Renal pelvis (tissue), 4 donors: ENCODE measurements around the gene PTPRB. TPM values are rescaled to one million over a fixed set of nuclear protein-coding genes. Genes with fewer than 3 reads are reported as not detected.
"Not testable (repeated sequence)": the region's sequence is repeated elsewhere in the genome, so short reads cannot be mapped to it uniquely, and the experiment has no call there.

Experiments
- DNase-seq: peaks from one replicate; pipeline ENCODE4 v3.0.0-alpha.2; 2013
- polyA plus RNA-seq, 3 donors: library from polyadenylated mRNA; unstranded; fragments of 120-200 nt; gene quantifications; one replicate each; pipeline ENCODE4 v1.2.1, GENCODE V29; 2013; ENCODE audit not compliant: insufficient read length in 3 of 3

The PTPRB gene
- polyA plus RNA-seq, 3 donors, result 18.1 to 19.5 (median 18.5) TPM

DNA sequence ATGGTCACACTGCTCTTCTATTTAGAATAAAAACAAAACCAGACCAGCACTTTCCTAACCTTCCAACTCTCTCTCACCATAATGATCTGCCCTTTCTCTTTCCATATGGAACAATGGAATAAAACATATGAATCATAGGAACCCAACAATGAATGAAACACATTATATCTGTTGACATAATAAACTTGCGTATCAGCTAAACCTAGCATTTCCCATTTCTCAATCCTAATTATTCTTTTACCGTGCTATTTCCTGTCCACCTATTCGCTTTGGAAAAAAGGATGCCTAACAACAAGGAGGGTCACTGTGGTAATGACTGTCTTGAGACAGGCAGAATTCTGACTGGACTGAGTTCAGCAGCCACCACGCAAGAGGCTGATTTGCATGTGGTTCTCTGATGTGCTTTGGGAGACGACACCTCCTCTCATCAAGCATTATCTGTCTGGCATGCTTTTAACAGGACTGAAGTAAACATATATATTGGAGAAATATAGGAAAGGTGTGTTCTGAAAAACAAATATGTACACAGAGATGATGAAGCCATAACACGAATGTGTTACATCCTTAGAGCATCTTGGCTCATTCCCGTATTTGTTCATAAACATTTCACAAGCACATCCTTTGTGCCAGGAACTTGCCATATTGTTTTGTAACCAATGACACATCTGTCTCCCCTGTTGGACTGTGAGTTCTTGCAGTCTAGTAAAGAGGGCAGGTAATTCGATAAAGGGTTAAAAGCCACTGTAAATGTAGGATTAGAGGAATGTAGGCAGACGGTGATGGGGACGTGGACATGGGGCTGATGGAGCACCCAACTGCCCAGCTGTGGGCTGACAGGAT is 87.7 kb downstream of the PTPRB start:
- no peak for DNase-seq

DNA sequence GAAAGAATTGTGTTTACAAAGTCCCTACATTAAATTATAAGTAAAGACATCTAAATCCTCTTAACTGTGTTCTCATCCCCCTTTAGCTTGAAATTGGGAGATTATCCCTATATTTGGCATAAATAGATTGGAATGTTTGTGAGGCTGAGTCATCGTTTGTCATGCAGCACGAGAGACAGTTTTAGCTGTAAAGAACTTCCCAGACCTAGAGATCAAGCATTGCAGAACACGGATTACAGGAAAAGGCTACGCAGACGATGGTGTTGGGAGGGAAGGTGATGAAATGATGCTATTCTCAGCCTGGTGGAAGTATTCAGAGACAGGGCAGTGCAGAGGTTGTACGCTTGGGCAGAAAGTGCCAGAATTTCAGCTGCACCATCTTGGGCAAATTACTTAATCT is 93.8 kb downstream of the PTPRB start:
- no peak for DNase-seq

DNA sequence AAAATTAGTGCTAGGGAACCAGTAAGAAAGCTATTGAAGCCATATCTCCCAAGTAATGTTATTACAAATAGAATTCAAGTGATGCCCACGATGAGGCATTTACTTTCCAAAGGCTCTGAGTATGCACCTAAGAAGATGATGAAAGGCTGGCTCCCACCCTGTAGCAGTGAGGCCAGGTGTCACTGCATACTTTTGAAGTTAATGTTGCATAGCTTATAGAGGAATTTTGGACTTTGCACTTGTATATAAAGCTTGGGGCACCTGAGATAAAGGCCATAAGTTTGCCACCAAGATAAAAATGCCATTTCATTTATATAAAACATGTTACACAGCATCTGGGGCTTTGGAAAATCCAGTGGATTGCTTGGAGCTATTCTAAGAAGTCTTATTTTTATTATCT is 96.2 kb downstream of the PTPRB start:
- no peak for DNase-seq

DNA sequence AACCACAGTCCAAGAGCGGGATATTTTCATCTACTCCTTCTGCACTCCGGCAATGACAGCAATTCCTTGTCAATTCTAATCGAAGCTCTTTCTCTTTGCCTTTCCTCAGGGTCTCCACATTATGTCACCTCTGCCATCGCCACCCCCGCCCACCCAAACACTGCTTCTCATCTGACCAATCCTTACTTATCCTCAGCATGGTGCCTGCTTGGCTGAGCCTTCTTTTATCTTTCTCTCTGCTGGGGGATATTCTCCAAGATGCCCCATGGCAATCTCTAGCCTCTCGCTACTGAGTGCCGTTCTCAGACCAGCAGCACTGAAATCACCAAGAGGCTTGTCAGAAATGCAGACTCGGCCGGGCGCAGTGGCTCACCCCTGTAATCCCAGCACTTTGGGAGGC is 100.6 kb downstream of the PTPRB start:
- no peak for DNase-seq

DNA sequence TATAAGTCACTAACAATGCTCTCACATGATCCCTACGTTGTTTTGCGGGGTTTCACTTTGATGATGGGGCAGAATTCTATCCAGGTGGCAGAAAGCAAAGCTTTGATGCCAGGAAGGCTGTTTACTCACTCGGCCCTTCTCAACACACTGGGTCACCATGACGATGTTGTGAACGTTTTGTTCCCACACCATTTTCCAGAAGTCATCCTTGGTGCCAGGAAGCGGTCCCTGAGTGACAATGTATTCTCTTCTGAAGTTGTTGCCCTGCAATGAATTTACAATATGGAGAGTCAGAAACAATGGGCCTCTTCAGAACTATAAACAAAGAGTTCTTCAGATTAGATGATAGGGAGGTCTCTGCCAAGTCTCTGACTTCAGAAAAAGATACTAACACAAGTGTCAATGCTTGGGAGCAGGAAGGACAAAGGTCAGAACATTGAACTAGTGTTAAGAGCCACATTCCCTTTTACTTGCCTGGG is 101.3 kb downstream of the PTPRB start:
- DNase-seq, result no peak

DNA sequence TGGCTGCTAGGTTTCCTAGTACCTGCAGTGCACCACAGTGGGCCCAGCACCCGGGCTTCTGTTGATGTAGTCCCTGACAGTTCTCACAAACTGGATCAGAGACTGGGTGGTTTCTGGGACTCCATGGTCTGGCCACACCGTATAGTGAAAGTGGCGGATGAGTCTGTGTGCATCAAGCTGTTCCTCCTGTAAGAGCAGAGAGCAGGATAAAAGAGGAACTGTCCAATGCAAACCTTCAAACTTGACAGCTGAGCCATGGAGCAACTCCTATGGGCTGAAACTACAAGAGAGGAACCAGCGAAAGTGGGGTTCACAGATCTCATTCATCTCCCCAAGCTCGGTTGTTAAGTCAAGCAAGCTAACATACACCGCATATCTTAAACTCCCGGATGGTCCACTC is 102.8 kb downstream of the PTPRB start:
- no peak for DNase-seq

DNA sequence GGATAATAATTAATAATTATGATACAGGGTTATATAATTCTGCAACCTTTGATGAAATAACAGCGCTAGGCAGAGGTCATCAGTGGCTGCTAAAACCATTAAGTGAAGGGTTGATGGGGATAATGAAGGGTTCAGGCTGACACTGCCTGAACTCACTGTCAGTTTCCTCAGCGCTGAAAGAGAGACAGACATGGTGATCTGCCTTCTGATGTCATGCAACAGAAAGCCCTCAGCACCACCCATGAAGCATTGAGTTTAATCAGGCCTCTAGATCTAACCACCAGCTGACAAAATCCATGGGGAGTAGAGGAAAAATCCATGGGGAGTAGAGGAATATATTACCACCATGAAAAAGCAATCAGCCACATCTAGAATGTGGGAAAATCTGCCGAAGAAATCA is 107.6 kb downstream of the PTPRB start:
- no peak for DNase-seq

DNA sequence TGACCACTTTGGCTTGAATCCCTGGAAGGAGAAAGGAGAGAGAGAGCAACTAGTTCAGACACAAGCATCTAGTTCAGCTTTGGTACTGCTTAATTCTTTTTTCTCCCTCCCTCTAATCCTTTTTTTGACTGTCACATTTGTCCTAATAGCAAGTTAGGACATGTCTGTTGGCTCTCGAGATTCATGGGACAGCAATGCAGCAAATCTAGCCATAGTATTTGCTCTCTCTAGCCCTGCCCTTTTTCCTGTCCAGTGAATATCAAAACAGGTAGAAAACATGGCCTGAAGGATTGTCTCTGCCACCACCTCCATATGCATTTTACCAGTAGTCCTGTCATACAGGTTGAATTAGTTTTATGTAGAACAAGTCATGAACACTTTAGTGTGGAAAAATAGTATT is 116.4 kb downstream of the PTPRB start:
- DNase-seq, result no peak

DNA sequence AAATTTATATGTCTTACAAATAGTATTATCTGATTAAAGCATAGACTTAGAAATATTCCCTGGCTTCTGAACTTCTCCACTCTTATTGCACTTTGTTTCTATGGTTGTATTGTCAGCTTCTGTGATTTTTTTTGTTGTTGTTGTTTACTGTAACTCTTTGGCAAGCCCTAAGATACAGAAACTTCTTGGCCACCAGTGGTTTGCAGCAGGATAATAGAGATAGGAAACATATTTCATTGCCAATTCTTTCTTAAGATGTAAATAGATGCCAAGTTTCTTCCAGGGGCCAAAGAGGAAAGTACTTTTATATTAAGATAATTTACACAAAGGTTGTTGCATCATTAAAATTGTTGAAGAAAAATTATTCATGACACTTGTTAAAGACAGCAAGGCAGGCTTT is 123.8 kb downstream of the PTPRB start:
- no peak for DNase-seq

DNA sequence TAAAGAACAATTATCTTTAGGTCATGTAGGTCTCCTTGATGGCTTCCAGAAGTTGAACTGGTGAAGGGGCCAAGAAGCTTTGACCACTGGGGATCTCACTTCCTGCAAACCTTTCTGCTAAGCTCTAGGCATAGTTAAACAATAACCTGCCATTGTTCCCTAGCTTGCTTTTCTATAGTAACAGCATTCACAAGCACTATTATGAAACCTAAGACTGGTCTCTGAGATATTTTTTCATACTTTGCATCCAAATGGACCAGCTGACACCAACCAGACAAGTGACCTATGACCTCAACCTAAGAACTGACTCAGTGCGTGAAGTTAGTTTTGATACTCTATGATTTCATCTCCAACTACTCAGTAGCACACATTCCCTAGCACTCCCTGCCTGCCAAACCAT is 129.1 kb downstream of the PTPRB start:
- DNase-seq, result no peak

DNA sequence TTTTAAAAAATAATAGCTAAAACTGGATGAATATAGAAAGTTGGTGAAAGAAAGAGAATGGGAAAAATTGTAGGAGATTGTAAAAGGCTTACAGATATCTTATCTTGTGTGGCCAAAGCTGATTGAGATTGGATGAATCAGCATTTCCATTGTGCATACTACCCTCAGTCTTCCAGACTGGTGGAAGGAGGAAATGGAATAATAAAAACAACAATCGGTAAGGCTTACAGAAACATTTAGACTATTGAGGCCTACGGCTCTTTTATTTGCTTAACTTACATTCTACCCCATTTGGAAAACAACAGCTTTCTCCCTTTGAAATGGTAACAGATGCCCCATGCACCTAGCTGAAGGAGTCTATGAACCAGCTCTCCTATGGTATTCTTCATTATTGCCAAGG is 129.8 kb downstream of the PTPRB start:
- DNase-seq, result no peak

DNA sequence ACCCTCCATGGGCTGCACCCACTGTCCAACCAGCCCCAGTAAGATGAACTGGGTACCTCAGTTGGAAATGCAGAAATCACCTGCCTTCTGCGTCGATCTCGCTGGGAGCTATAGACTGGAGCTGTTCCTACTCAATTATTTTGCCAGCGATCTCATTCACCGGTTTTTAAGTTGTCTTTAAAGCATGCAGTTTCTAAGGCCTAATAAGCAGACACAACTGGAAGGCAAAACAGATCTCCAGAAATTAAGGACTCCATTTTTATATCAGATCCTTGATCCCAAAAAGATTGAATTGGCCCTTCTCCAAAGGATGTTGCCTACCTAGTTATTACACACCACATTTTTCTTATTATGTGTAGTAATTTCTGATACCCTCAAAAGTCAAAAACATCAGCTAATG is 139.7 kb downstream of the PTPRB start:
- no peak for DNase-seq

DNA sequence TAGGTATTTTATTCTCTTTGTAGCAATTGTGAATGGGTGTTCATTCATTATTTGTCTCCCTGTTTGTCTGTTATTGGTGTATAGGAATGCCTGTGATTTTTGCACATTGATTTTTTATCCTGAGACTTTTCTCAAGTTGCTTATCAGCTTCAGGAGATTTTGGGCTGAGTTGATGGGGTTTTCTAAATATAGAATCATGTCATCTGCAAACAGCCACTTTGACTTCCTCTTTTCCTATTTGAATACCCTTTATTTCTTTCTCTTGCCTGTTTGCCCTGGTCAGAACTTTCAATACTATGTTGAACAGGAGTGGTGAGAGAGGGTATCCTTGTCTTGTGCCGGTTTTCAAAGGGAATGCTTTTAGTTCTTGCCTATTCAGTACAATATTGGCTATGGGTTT is 144.3 kb downstream of the PTPRB start:
- DNase-seq, result not testable (repeated sequence)

DNA sequence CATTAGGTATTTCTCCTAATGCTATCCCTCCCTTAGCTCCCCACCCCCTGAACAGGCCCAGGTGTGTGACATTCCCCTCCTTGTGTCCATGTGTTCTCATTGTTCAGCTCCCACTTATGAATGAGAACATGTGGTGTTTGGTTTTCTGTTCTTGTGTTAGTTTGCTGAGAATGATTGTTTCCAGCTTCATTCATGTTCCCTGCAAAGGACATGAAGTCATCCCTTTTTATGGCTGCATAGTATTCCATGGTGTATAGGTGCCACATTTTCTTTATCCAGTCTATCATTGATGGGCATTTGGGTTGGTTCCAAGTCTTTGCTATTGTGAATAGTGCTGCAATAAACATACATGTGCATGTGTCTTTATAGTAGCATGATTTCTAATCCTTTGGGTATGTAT is 146.3 kb downstream of the PTPRB start:
- DNase-seq, result not testable (repeated sequence)

DNA sequence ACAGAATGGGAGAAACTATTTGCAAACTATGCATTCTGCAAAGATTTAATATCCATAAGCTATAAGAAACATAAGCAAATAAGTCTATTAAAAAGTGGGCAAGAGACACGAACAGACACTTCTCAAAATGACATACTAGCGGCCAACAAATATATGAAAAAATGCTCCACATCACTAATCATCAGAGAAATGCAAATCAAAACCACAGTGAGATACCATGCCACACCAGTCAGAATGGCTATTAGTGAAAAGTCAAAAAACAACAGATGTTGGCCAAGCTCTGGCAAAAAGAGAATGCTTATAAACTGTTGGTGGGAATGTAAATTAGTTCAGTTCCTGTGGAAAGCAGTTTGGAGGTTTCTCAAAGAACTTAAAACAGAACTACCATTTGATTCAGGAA is 149.8 kb downstream of the PTPRB start:
- no peak for DNase-seq

DNA sequence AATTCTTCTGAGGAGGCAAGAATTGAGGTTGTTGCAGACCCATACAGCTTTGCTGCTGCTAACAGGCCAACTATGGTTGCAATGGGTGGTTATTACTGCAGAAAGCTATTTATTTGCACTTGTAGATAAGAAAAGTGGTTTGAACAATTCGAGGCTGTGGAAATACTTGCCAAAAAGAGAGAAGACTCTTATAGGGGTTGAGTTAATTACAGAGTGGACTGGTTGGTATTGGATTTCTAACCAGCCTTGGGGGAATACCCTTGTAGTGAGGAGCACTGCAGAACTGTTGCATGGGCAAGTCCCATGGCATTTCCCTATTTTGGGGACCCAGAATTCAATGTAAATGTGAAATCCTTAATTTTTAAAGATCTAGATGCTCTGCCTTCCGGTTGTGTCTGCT is 150.6 kb downstream of the PTPRB start:
- DNase-seq, result no peak

DNA sequence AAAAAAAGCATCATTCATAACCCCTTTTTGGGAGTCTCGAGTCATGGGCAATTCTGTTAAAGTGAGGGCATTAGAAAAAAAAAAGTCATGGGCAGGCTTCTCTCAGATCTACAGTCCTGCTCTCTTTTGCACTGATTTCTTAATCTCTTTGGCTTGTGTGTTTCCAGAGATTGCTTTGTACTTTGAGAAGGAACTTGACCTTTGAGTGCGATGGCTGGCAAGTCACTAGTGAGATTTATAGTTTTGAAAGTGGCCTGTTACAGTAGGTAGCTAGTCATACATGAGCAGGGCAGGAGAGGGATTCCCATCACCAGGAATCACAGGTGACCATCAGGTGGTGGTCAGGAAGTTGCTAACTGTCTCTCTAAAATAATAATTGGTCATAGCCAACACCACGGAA is 151.5 kb downstream of the PTPRB start:
- no peak for DNase-seq

DNA sequence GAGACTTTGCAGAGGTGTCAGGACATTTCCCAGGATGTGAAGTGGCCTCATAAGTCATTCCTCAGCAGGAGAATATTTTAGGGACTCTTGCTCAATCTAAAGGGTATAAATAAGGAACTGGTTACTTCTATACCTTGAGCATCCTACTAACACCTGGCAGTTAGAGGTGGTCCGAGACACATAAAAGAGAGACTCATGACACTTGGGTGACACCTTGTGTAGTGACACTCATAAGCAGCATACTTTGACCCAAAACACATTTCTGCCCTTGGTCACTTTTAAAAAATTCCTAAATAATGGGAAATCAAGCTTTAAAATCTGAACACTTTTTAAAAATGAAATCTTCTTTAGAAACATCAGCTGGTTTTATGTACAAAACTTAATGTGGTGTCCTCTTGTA is 152.8 kb downstream of the PTPRB start:
- DNase-seq, result no peak

DNA sequence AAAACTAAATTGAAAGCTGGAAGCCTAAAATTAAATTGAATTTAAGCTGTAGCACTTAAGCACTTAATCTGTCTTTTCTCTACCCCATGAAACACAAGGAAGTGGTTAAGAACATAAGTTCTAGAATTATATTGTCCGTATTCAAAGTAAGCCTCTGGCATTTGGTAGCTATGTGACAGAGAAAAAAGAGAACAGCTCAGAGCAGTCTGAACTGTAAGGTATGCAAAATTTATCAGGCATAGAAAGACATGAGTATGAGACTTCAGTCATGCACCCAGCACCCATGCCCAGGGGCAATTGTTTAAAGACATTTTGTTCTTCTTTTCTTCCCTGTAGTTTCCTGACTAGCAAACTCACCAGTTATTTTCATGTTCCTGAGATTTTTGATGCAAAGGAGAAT is 154.5 kb downstream of the PTPRB start:
- no peak for DNase-seq

DNA sequence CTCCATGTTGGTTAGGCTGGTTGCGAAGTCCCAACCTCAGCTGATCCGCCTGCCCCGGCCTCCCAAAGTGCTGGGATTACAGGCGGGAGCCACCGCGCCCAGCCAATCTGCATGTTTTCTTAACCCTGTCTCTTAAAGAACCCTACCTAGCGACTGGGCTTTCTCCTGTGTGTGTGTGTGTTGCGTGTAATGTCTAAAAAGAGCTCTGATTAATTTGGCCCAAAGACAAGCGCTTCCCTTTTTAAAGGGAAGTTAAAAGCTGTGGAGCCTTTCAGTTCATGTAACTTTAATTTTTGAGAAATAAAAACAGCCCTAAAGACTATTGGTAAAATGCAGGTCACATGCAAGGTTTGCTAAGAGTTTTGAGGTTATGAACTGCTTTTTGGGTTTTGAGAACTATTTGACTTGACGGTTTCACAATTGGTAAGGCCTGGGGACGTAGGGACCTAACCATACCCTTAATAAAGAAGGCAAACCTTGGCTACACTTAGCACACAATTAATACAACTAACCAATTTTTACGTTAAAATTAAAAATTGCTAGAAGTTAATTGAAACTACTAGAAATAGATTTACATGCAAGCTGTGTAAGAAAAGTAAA is 167.9 kb downstream of the PTPRB start:
- no peak for DNase-seq

DNA sequence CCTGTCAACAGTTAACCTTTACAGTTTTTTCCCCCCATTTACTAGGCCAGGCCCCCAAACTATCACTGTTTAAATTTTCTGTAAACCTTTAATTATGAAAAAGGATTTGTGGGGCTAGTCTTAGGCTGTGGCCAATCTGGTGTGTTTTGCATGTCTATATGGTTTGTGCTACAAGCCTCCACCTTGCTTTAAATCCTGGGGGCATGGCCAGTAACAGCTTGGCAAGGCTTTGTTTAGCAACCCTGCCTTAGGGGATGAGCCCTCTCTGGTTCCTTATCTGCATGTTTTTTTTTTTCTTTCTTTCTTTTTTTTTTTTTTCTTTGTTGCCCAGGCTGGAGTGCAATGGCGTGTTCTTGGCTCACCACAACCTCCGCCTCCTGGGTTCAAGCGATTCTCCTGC is 168.5 kb downstream of the PTPRB start:
- DNase-seq, result no peak

DNA sequence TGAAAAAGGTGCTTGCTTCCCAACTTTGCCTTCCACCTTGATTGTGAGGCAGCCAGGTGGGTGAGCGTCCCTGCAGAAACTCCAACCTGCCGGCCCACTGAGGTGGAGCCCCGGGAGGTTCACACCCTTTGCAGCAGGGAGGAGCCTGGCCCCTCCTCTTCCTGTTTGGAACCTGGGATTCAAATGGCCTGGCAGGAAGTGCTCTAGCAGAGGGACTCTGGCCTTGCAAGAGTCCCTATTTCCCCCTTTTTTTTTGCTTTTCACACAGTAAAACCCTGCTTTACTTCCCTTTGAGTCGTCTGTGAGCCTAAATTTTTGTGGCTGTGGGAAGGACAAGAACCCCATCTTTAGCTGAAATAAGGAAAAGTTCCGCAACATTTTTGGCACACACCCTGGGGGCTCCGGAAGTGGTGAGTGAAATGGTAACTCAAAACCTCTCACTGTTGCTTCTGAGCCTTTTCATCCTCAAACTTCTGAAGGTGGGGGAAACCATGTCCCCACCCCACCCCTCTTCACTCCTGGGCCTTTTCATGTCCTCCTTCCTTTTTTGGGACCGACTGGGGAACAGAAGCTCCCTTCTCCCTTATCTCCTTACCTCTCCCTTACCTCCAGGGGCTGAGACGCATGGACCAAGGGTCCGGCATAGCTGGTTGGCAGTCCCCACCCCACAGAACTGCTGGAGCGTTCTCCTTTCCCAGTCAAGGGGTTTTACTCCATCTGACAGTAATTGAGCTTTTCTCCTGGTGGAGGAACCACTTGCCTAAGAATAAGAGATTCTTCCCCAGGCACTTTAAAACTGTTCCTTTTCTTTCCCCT is 169.1 kb downstream of the PTPRB start:
- no peak for DNase-seq

DNA sequence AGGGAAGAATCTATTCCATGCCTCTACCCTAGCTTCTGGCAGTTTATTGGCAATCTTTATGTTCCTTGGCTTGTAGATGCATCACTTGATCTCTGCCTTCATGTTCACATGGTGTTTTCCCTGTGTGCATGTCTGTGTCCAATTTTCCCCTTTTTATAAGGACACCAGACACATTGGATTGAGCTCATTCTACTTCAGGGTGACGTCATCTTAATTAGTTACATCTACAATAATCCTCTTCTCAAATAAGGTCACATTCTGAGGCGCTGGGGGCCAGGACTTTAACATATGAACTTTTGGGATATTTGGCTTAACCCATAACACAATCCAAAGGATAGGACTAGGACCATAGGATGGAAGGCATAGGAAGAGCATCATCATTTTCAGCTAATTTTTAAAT is 169.8 kb downstream of the PTPRB start:
- DNase-seq, result no peak
